HepG2 (cell line): Measurements from ENCODE around the gene CISD3. TPM values are rescaled to one million over a fixed set of nuclear protein-coding genes. Genes with fewer than 3 reads are reported as not detected.

Experiments
- ATM ChIP-seq: fragments of 450-650 bp; IDR thresholded peaks from 2 replicates; pipeline ENCODE4 v1.7.1; 2017; ENCODE audit warnings: mild to moderate bottlenecking, borderline replicate concordance
- CEBPB ChIP-seq: IDR thresholded peaks from 2 replicates; pipeline ENCODE4 v1.6.1; 2011; ENCODE audit warnings: low read depth, low read length, improper control_type of control experiment, borderline replicate concordance
- CENPT ChIP-seq: sonication (generic); formaldehyde crosslinking; IDR thresholded peaks from 2 replicates; pipeline ENCODE4 v1.8.0; 2022; ENCODE audit warnings: low read depth, mild to moderate bottlenecking, moderate library complexity, missing genetic modification reagents
- CHD4 ChIP-seq: fragments of 200-600 bp; sonication (generic); IDR thresholded peaks from 2 replicates; pipeline ENCODE4 v1.7.0; 2017; ENCODE audit warnings: mild to moderate bottlenecking, low read length, borderline replicate concordance
- HOXA7 ChIP-seq: sonication (generic); formaldehyde crosslinking; IDR thresholded peaks from 2 replicates; pipeline ENCODE4 v1.8.1; 2022; ENCODE audit warnings: mild to moderate bottlenecking, missing genetic modification reagents, moderate library complexity
- IKZF4 ChIP-seq: sonication (generic); formaldehyde crosslinking; IDR thresholded peaks from 2 replicates; pipeline ENCODE4 v1.5.1; 2020; ENCODE audit warnings: borderline replicate concordance, mild to moderate bottlenecking, low read depth, missing genetic modification reagents; ENCODE audit errors: not compliant biosample characterization
- IRF2 ChIP-seq: IDR thresholded peaks from 2 replicates; pipeline ENCODE4 v1.6.1; 2018; ENCODE audit warnings: missing genetic modification reagents, missing compliant biosample characterization
- KDM5B ChIP-seq: sonication (generic); formaldehyde crosslinking; IDR thresholded peaks from 2 replicates; pipeline ENCODE4 v1.4.0; 2020; ENCODE audit warnings: missing genetic modification reagents, mild to moderate bottlenecking, borderline replicate concordance
- NR2F2 ChIP-seq: IDR thresholded peaks from 2 replicates; pipeline ENCODE4 v1.6.1; 2012; ENCODE audit warnings: low read depth, inconsistent platforms, borderline replicate concordance
- NR3C1 ChIP-seq: sonication (generic); formaldehyde crosslinking; IDR thresholded peaks from 2 replicates; pipeline ENCODE4 v1.4.0; 2020; ENCODE audit warnings: missing genetic modification reagents
- PHB2 ChIP-seq: fragments of 450-650 bp; IDR thresholded peaks from 2 replicates; pipeline ENCODE4 v1.6.1; 2018; ENCODE audit not compliant: partially characterized antibody
- PLRG1 ChIP-seq: fragments of 450-650 bp; conservative IDR thresholded peaks from 2 replicates; pipeline ENCODE4 v1.6.1; 2016
- POLR2AphosphoS5 ChIP-seq: IDR thresholded peaks from 2 replicates; pipeline ENCODE4 v1.6.1; 2012; ENCODE audit warnings: low read depth, low read length
- ZNF235 ChIP-seq: sonication (generic); formaldehyde crosslinking; IDR thresholded peaks from 2 replicates; pipeline ENCODE4 v1.8.1; 2023; ENCODE audit warnings: mild to moderate bottlenecking, missing genetic modification reagents, borderline replicate concordance
- ZNF552 ChIP-seq: sonication (generic); formaldehyde crosslinking; IDR thresholded peaks from 2 replicates; pipeline ENCODE4 v1.9.0; 2022; ENCODE audit warnings: missing genetic modification reagents, mild to moderate bottlenecking, borderline replicate concordance
- ZNF678 ChIP-seq: sonication (generic); formaldehyde crosslinking; IDR thresholded peaks from 2 replicates; pipeline ENCODE4 v1.4.0; 2020; ENCODE audit warnings: mild to moderate bottlenecking, missing genetic modification reagents
- ZNF746 ChIP-seq: sonication (generic); formaldehyde crosslinking; IDR thresholded peaks from 2 replicates; pipeline ENCODE4 v1.8.0; 2022; ENCODE audit warnings: mild to moderate bottlenecking, missing genetic modification reagents
- ZNF879 ChIP-seq: sonication (generic); formaldehyde crosslinking; IDR thresholded peaks from 2 replicates; pipeline ENCODE4 v1.8.1; 2023; ENCODE audit warnings: missing genetic modification reagents
- ZSCAN22 ChIP-seq: sonication (generic); formaldehyde crosslinking; IDR thresholded peaks from 2 replicates; pipeline ENCODE4 v1.4.0; 2020; ENCODE audit warnings: mild to moderate bottlenecking, missing genetic modification reagents
- polyA plus RNA-seq, 8 experiments: library from polyadenylated mRNA; depleted of rRNA in 3 of 8; stranded (reverse) in 7 of 8; unstranded in 1 of 8; fragments of >200 nt; fragmentation: Illumina TruSeq in 4 of 8; extraction: Trizol in 4 of 8; gene quantifications; 2 replicates each; pipeline versions ENCODE4 v1.2.1 to v1.2.3, GENCODE V29; 2011 to 2016; ENCODE audit warnings: low read depth in 4 of 8, missing spikeins in 1 of 8, mixed read lengths in 1 of 8; ENCODE audit not compliant: insufficient read depth in 1 of 8
- total RNA-seq, 5 experiments: library from RNA; depleted of rRNA; stranded (reverse); fragments of >200 nt; fragmentation: Illumina TruSeq; extraction: Trizol; gene quantifications; 2 replicates each; pipeline ENCODE4 v1.2.3, GENCODE V29; 2016; ENCODE audit warnings: low read depth in 1 of 5
- TF ChIP-seq, protein P1 (sequence below): IDR thresholded peaks from 2 replicates; pipeline ENCODE4 v1.6.1; 2018; ENCODE audit warnings: missing genetic modification reagents, mild to moderate bottlenecking, missing compliant biosample characterization
- TF ChIP-seq, protein P2 (sequence below): sonication (generic); formaldehyde crosslinking; IDR thresholded peaks from 2 replicates; pipeline ENCODE4 v1.8.0; 2022; ENCODE audit warnings: mild to moderate bottlenecking, missing genetic modification reagents, borderline replicate concordance
- TF ChIP-seq, protein P3 (sequence below): sonication (generic); formaldehyde crosslinking; IDR thresholded peaks from 2 replicates; pipeline ENCODE4 v1.5.0; 2020; ENCODE audit warnings: mild to moderate bottlenecking, missing genetic modification reagents
- TF ChIP-seq, protein P4 (sequence below): IDR thresholded peaks from 2 replicates; pipeline ENCODE4 v1.6.1; 2016; ENCODE audit warnings: missing biosample characterization, missing genetic modification reagents, low read depth

Gene CISD3
- total and polyA plus RNA-seq, 2 of the 13 experiments (the other 11 are each of a cell fraction or from before 2014, with no cell fraction given) = 30.0 to 34.1 TPM

DNA sequence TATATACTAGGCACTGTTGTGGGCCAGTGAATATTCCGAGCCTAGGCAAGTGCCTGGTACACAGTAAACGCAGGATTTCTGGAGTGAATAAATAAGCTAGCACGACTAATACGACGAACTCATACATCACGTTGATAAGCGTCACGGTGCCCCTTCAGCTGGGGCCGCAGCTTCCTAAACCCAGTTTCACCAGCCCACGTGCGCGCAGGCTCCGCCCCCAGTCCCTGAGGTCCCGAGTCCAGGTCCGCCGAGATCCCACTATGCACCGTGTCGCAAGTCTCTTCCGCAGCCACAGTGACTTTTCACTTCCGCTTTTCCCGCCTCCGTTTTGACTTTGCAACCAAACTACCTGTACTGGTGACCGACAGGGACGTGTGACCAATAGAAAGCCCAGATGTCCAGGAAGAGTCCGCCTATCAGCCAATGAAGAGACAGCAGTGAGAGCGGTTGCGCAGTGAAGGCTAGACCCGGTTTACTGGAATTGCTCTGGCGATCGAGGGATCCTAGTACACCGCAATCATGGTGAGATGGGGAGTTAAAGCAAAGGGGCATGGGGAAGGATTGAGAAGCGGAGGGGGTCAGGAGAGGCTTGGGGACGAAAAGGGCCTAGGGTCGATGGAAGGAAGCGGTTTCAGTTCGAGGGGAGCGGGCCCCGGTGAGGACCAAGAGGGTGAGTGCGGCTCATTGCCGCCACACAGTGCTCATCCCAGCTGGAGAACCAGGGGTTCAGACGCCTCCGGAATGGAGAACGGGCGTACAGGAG is 22.3 kb downstream of the CISD3 start, which contains the start of gene PSMB3 (continued):
- TF ChIP-seq, protein P1, sequence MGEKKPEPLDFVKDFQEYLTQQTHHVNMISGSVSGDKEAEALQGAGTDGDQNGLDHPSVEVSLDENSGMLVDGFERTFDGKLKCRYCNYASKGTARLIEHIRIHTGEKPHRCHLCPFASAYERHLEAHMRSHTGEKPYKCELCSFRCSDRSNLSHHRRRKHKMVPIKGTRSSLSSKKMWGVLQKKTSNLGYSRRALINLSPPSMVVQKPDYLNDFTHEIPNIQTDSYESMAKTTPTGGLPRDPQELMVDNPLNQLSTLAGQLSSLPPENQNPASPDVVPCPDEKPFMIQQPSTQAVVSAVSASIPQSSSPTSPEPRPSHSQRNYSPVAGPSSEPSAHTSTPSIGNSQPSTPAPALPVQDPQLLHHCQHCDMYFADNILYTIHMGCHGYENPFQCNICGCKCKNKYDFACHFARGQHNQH (CRISPR knock-in tag) = peak; percentile 87
- TF ChIP-seq CENPT (no peak; the same call in 1 of the 2 replicates), ZNF678 (CRISPR knock-in tag) (peak; percentile 97), ZNF879 (CRISPR knock-in tag) (0 out of 2 replicates have a peak, but pooled peaks have one; percentile 25), POLR2AphosphoS5 (peak; percentile 89), NR3C1 (CRISPR knock-in tag) (no peak), ZNF552 (CRISPR knock-in tag) (no peak), PLRG1 (no peak), NR2F2 (peak; percentile 54; the same call in 1 of the 2 replicates), IKZF4 (CRISPR knock-in tag) (no peak), HOXA7 (no peak), ATM (no peak), ZNF746 (CRISPR knock-in tag) (no peak; the same call in 1 of the 2 replicates), CHD4 (0 out of 2 replicates have a peak, but pooled peaks have one; percentile 9), CEBPB (peak; percentile 95), PHB2 (no peak), KDM5B (0 out of 2 replicates have a peak, but pooled peaks have one; percentile 35), ZNF235 (CRISPR knock-in tag) (0 out of 2 replicates have a peak, but pooled peaks have one; percentile 11), IRF2 (CRISPR knock-in tag) (peak; percentile 86; the same call in 1 of the 2 replicates), ZSCAN22 (CRISPR knock-in tag) (peak; percentile 61; the same call in 1 of the 2 replicates)
- TF ChIP-seq, protein P2, sequence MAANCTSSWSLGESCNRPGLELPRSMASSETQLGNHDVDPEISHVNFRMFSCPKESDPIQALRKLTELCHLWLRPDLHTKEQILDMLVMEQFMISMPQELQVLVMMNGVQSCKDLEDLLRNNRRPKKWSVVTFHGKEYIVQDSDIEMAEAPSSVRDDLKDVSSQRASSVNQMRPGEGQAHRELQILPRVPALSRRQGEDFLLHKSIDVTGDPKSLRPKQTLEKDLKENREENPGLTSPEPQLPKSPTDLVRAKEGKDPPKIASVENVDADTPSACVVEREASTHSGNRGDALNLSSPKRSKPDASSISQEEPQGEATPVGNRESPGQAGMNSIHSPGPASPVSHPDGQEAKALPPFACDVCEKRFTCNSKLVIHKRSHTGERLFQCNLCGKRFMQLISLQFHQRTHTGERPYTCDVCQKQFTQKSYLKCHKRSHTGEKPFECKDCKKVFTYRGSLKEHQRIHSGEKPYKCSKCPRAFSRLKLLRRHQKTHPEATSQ (CRISPR knock-in tag) = peak; percentile 71
- TF ChIP-seq, protein P3, sequence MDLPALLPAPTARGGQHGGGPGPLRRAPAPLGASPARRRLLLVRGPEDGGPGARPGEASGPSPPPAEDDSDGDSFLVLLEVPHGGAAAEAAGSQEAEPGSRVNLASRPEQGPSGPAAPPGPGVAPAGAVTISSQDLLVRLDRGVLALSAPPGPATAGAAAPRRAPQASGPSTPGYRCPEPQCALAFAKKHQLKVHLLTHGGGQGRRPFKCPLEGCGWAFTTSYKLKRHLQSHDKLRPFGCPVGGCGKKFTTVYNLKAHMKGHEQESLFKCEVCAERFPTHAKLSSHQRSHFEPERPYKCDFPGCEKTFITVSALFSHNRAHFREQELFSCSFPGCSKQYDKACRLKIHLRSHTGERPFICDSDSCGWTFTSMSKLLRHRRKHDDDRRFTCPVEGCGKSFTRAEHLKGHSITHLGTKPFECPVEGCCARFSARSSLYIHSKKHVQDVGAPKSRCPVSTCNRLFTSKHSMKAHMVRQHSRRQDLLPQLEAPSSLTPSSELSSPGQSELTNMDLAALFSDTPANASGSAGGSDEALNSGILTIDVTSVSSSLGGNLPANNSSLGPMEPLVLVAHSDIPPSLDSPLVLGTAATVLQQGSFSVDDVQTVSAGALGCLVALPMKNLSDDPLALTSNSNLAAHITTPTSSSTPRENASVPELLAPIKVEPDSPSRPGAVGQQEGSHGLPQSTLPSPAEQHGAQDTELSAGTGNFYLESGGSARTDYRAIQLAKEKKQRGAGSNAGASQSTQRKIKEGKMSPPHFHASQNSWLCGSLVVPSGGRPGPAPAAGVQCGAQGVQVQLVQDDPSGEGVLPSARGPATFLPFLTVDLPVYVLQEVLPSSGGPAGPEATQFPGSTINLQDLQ (CRISPR knock-in tag) = no peak
- TF ChIP-seq, protein P4, sequence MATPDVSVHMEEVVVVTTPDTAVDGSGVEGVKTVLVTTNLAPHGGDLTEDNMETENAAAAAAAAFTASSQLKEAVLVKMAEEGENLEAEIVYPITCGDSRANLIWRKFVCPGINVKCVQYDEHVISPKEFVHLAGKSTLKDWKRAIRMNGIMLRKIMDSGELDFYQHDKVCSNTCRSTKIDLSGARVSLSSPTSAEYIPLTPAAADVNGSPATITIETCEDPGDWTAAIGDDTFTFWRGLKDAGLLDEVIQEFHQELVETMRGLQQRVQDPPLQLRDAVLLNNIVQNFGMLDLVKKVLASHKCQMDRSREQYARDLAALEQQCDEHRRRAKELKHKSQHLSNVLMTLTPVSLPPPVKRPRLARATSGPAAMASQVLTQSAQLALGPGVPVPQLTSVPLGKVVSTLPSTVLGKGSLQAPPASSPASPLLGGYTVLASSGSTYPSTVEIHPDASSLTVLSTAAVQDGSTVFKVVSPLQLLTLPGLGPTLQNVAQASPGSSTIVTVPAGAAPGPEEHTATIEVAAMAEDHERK (CRISPR knock-in tag) = no peak
